ENCODE data around the gene RPTOR.

GRCh38 chr17:80750263-80750662, 205.6 kb downstream of the RPTOR start:
- TF ChIP-seq POLR2A (IDR thresholded peaks at IDR 0.05; ENCODE audit: low read depth, low read length), result no peak
- no peak for TF ChIP-seq CTCF (IDR thresholded peaks at IDR 0.05; ENCODE audit: extremely low read depth in 1 of 2, insufficient read depth in 1 of 2, low read depth in 1 of 2, low read length in 2 of 2)
- no peak for TF ChIP-seq FOS (IDR thresholded peaks at IDR 0.05; ENCODE audit: borderline replicate concordance, insufficient read depth, low read length)
- TF ChIP-seq POLR2AphosphoS5 (IDR thresholded peaks at IDR 0.05; ENCODE audit: insufficient read depth, low read depth, low read length), result no peak
- no peak for TF ChIP-seq JUN (IDR thresholded peaks at IDR 0.05; ENCODE audit: borderline replicate concordance, insufficient read depth, insufficient read length, low read depth)
- no peak for TF ChIP-seq EZH2 (IDR thresholded peaks at IDR 0.05; ENCODE audit: borderline replicate concordance, low read depth, low read length, severe bottlenecking)

All from endothelial cell of umbilical vein (primary cell).